Measurements from ENCODE around the gene SERTAD2.

- TF ChIP-seq, protein P1, sequence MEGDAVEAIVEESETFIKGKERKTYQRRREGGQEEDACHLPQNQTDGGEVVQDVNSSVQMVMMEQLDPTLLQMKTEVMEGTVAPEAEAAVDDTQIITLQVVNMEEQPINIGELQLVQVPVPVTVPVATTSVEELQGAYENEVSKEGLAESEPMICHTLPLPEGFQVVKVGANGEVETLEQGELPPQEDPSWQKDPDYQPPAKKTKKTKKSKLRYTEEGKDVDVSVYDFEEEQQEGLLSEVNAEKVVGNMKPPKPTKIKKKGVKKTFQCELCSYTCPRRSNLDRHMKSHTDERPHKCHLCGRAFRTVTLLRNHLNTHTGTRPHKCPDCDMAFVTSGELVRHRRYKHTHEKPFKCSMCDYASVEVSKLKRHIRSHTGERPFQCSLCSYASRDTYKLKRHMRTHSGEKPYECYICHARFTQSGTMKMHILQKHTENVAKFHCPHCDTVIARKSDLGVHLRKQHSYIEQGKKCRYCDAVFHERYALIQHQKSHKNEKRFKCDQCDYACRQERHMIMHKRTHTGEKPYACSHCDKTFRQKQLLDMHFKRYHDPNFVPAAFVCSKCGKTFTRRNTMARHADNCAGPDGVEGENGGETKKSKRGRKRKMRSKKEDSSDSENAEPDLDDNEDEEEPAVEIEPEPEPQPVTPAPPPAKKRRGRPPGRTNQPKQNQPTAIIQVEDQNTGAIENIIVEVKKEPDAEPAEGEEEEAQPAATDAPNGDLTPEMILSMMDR (IDR thresholded peaks at IDR 0.05) = no peak
- TF ChIP-seq POLR2A (IDR thresholded peaks at IDR 0.05) = no peak
Observed at GRCh38 chr2:64695721-64696261, 42.1 kb upstream of the SERTAD2 start.
